GM11168 (cell line): ENCODE measurements around the gene LAP3.

Experiments used
- in situ Hi-C: fragments of 300-500 bp; cut with MboI; formaldehyde crosslinking; loops from one replicate; pipeline ENCODE4 v1.12.0; 2022; ENCODE audit warnings: low sequenced_read_pairs; ENCODE audit not compliant: unreplicated experiment

Gene LAP3

DNA sequence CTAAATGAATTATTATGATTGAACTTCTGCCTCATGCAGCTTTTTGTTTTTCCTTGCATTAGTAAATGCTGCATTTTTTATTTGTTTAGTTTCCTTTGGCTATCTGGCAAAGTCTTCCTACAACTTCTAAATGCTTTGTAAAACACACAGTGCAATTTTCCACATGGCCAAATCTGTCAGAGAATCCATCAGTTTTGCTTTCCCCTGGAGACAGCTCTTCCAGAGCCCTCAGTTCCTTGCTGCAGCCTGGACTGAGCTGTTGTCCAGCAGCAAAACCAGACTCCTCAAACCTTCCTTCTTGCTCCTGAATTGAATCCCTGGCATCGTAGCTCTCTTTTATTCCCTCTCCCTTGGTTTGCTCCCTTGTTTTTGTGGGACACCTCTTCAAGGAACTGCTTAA is 80.1 kb downstream of the LAP3 start:
- in situ Hi-C loops, result no loop called here
